SU-DHL-6 (cell line): Measurements from ENCODE around the gene COX15.

Experiments
- H2AFZ ChIP-seq: fragments of 200-600 bp; sonication (generic); 2 replicates; pipeline ENCODE4 v1.6.1; 2014; ENCODE audit warnings: low read depth, mild to moderate bottlenecking, moderate library complexity, mixed read lengths, antibody characterized with exemption, low read length; ENCODE audit not compliant: severe bottlenecking
- H3F3A ChIP-seq: fragments of 200-600 bp; shearing (Covaris generic); 2 replicates; pipeline ENCODE4 v1.6.0; 2016; ENCODE audit warnings: antibody characterized with exemption, mild to moderate bottlenecking; ENCODE audit not compliant: insufficient read depth
- H3K27ac ChIP-seq: fragments of 200-600 bp; sonication (generic); 2 replicates; pipeline ENCODE4 v1.5.1; 2016; ENCODE audit warnings: low read depth, mild to moderate bottlenecking, low read length, moderate library complexity, mixed read lengths
- H3K27me3 ChIP-seq: fragments of 200-600 bp; sonication (generic), shearing (Covaris generic); 2 replicates; pipeline ENCODE4 v1.6.0; 2014; ENCODE audit warnings: mild to moderate bottlenecking, low read length
- H3K36me3 ChIP-seq: fragments of 200-600 bp; sonication (generic); 2 replicates; pipeline ENCODE4 v1.6.1; 2014; ENCODE audit warnings: mild to moderate bottlenecking, low read length, mixed read lengths
- H3K4me2 ChIP-seq: fragments of 300-600, 200-600 bp; shearing (Covaris generic), sonication (generic); 2 replicates; pipeline ENCODE4 v1.6.0; 2014; ENCODE audit warnings: low read length, low read depth, mild to moderate bottlenecking; ENCODE audit not compliant: poor library complexity, severe bottlenecking
- H3K4me3 ChIP-seq: fragments of 200-600 bp; sonication (generic); 2 replicates; pipeline ENCODE4 v1.5.1; 2014; ENCODE audit warnings: antibody characterized with exemption, low read length, mild to moderate bottlenecking, mixed read lengths; ENCODE audit not compliant: insufficient read depth, poor library complexity, severe bottlenecking
- H3K79me2 ChIP-seq: fragments of 200-600 bp; sonication (generic); 2 replicates; pipeline ENCODE4 v1.6.1; 2014; ENCODE audit warnings: mild to moderate bottlenecking, low read length, moderate library complexity; ENCODE audit not compliant: insufficient read depth
- H3K9ac ChIP-seq: fragments of 200-600 bp; sonication (generic); 2 replicates; pipeline ENCODE4 v1.7.0; 2014; ENCODE audit warnings: mild to moderate bottlenecking, low read length
- H3K9me2 ChIP-seq: fragments of 200-600 bp; sonication (generic); replicated peaks from 2 replicates; pipeline ENCODE4 v1.6.1; 2014; ENCODE audit warnings: low read length; ENCODE audit not compliant: insufficient read depth
- H3K9me3 ChIP-seq: fragments of 200-600 bp; sonication (generic); 2 replicates; pipeline ENCODE4 v1.6.1; 2014; ENCODE audit warnings: low read length, mixed read lengths; ENCODE audit not compliant: insufficient read depth
- H4K20me1 ChIP-seq: fragments of 200-600 bp; sonication (generic); 2 replicates; pipeline ENCODE4 v1.6.1; 2014; ENCODE audit warnings: low read depth, mild to moderate bottlenecking, antibody characterized with exemption, low read length, moderate library complexity, mixed read lengths
- EZH2phosphoT487 ChIP-seq: fragments of 200-600 bp; sonication (generic), shearing (Covaris generic); conservative IDR thresholded peaks from 2 replicates; pipeline ENCODE4 v1.6.1; 2018; ENCODE audit warnings: mild to moderate bottlenecking, antibody characterized with exemption, low read length, moderate library complexity, mixed read lengths
- TF ChIP-seq, protein P1 (sequence below): fragments of 200-600 bp; sonication (generic); IDR thresholded peaks from one replicate; pipeline ENCODE4 v1.5.1; 2017; ENCODE audit warnings: antibody characterized with exemption, mild to moderate bottlenecking, low read length, moderate library complexity; ENCODE audit not compliant: insufficient read depth, poor library complexity, severe bottlenecking

COX15 gene

DNA sequence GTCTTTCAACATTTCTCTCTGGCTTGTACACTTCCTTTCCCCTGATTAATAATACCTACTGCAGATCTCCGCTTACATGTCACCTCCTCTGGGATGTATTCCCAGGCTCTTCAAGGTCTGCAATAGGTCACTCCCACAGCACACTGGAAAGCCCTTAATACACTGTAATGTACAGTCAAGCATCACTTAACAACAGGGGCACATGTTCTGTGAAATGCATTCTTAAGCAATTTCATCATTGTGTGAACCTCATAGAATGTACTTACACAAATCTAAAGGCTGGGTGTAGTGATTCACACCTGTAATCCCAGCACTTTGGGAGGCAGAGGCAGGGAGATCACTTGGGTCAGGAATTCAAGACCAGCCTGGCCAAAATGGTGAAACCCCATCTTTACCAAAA, 1.9 kb downstream of the COX15 start:
- TF ChIP-seq, protein P1, sequence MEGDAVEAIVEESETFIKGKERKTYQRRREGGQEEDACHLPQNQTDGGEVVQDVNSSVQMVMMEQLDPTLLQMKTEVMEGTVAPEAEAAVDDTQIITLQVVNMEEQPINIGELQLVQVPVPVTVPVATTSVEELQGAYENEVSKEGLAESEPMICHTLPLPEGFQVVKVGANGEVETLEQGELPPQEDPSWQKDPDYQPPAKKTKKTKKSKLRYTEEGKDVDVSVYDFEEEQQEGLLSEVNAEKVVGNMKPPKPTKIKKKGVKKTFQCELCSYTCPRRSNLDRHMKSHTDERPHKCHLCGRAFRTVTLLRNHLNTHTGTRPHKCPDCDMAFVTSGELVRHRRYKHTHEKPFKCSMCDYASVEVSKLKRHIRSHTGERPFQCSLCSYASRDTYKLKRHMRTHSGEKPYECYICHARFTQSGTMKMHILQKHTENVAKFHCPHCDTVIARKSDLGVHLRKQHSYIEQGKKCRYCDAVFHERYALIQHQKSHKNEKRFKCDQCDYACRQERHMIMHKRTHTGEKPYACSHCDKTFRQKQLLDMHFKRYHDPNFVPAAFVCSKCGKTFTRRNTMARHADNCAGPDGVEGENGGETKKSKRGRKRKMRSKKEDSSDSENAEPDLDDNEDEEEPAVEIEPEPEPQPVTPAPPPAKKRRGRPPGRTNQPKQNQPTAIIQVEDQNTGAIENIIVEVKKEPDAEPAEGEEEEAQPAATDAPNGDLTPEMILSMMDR, result no peak
- no peak for TF ChIP-seq EZH2phosphoT487
- Histone ChIP-seq H4K20me1 (no peaks in the 10 kb centered on the region), H3K4me2 (no peak overlapping the region), H3K36me3 (peaks cover 11% of the 10 kb centered on the region; the same call in 1 of the 2 replicates), H2AFZ (no peak overlapping the region), H3K9me3 (no peaks in the 10 kb centered on the region), H3K9me2 (no peaks in the 10 kb centered on the region), H3K27ac (no peak overlapping the region), H3K9ac (no peak overlapping the region), H3K79me2 (peaks cover 41% of the 10 kb centered on the region), H3K27me3 (no peaks in the 10 kb centered on the region), H3F3A (no peaks in the 10 kb centered on the region), H3K4me3 (no peak overlapping the region)

DNA sequence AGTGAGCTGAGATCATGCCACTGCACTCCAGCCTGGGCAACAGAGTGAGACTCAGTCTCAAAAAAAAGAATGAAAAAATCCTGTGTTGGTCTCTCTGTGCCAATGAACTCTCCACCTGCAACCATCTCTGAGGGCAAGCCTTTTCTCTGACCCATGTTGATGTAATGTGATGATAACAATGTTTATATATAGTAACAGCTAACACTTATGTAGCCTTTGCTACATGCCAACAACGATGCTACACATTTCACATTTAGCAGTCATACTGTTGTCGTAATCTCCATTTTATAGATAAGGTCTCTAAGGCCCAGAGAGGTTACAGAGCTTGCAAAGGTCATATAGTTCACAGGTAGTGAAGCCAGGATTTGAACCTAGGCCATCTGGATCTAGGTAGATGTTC, 11.5 kb downstream of the COX15 start:
- Histone ChIP-seq H3K9me3 (no peaks in the 10 kb centered on the region), H3K9me2 (no peaks in the 10 kb centered on the region), H3K4me2 (no peak overlapping the region), H4K20me1 (no peaks in the 10 kb centered on the region), H3K27me3 (no peaks in the 10 kb centered on the region), H3K4me3 (no peak overlapping the region), H2AFZ (no peak overlapping the region), H3K27ac (no peak overlapping the region), H3K9ac (no peak overlapping the region), H3K79me2 (no peaks in the 10 kb centered on the region), H3K36me3 (peaks cover 10% of the 10 kb centered on the region; the same call in 1 of the 2 replicates), H3F3A (no peaks in the 10 kb centered on the region)
- TF ChIP-seq EZH2phosphoT487, result no peak
- TF ChIP-seq, protein P1, result no peak

DNA sequence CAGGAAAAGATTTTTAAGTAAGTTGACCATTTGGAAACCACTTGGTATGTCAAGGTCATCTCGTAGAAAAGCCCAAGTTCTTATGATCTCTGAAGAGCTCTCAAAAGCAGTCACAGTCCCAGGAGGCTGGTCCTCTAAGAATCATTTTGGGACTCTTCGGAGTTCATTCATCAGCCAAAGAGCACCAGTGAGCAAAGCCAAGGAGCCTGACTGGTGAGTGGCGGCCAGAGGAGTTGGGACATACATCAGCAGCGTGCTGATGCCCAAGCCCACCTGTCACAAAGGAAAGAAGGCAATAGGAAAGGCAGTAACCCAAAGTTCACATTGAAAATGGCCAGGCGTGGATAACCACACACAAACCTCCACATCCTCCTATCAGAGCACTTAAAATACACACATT, 17.5 kb downstream of the COX15 start:
- 0 out of 2 replicates have a peak, but pooled peaks cover 7% of the 10 kb centered on the region for H3F3A ChIP-seq
- no peak overlapping the region for H3K27ac ChIP-seq
- no peaks in the 10 kb centered on the region for H3K79me2 ChIP-seq
- H2AFZ ChIP-seq, result no peak overlapping the region
- H3K27me3 ChIP-seq, result no peaks in the 10 kb centered on the region
- TF ChIP-seq, protein P1, result no peak
- no peak for TF ChIP-seq EZH2phosphoT487
- no peak overlapping the region for H3K9ac ChIP-seq
- H4K20me1 ChIP-seq, result no peaks in the 10 kb centered on the region
- H3K4me2 ChIP-seq, result no peak overlapping the region
- no peaks in the 10 kb centered on the region for H3K9me2 ChIP-seq
- no peaks in the 10 kb centered on the region; the same call in 1 of the 2 replicates for H3K36me3 ChIP-seq
- H3K4me3 ChIP-seq, result no peak overlapping the region
- no peaks in the 10 kb centered on the region for H3K9me3 ChIP-seq
